ENCODE measurements around the gene TSPAN5.

GRCh38 chr4:98646422-98646821 is 12.0 kb downstream of the TSPAN5 start:
- TF ChIP-seq, protein P1, sequence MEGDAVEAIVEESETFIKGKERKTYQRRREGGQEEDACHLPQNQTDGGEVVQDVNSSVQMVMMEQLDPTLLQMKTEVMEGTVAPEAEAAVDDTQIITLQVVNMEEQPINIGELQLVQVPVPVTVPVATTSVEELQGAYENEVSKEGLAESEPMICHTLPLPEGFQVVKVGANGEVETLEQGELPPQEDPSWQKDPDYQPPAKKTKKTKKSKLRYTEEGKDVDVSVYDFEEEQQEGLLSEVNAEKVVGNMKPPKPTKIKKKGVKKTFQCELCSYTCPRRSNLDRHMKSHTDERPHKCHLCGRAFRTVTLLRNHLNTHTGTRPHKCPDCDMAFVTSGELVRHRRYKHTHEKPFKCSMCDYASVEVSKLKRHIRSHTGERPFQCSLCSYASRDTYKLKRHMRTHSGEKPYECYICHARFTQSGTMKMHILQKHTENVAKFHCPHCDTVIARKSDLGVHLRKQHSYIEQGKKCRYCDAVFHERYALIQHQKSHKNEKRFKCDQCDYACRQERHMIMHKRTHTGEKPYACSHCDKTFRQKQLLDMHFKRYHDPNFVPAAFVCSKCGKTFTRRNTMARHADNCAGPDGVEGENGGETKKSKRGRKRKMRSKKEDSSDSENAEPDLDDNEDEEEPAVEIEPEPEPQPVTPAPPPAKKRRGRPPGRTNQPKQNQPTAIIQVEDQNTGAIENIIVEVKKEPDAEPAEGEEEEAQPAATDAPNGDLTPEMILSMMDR (IDR thresholded peaks at IDR 0.05) = no peak
- TF ChIP-seq POLR2A (IDR thresholded peaks at IDR 0.05) = no peak

All from testis (tissue), 2 donors.